Endothelial cell of umbilical vein (primary cell): ENCODE measurements around the gene GLRX5.

Experiments used
- EZH2 ChIP-seq: IDR thresholded peaks from 2 replicates; pipeline ENCODE4 v1.6.1; 2012; ENCODE audit warnings: borderline replicate concordance, low read depth, mild to moderate bottlenecking, moderate library complexity, low read length, inconsistent platforms; ENCODE audit not compliant: severe bottlenecking
- JUN ChIP-seq: IDR thresholded peaks from 2 replicates; pipeline ENCODE4 v1.6.1; 2011; ENCODE audit warnings: borderline replicate concordance, low read depth; ENCODE audit not compliant: insufficient read length, insufficient read depth
- POLR2A ChIP-seq: IDR thresholded peaks from 2 replicates; pipeline ENCODE4 v1.6.1; 2012; ENCODE audit warnings: low read depth, mild to moderate bottlenecking, control low read depth, low read length
- POLR2AphosphoS5 ChIP-seq: IDR thresholded peaks from 2 replicates; pipeline ENCODE4 v1.6.1; 2012; ENCODE audit warnings: low read depth, mild to moderate bottlenecking, control low read depth, low read length, moderate library complexity; ENCODE audit not compliant: insufficient read depth
- TF ChIP-seq, protein P1 (sequence below), 2 donors: IDR thresholded peaks; 1 replicate in 1 of 2; 2 replicates in 1 of 2; pipeline ENCODE4 v1.5.1; 2011; ENCODE audit warnings: low read length in 2 of 2, mild to moderate bottlenecking in 2 of 2, moderate library complexity in 2 of 2, control low read depth in 1 of 2, inconsistent platforms in 1 of 2, low read depth in 1 of 2; ENCODE audit not compliant: insufficient read depth in 1 of 2; ENCODE audit errors: extremely low read depth in 1 of 2
- TF ChIP-seq, protein P2 (sequence below): IDR thresholded peaks from 2 replicates; pipeline ENCODE4 v1.6.1; 2011; ENCODE audit not compliant: insufficient read depth, insufficient read length

DNA sequence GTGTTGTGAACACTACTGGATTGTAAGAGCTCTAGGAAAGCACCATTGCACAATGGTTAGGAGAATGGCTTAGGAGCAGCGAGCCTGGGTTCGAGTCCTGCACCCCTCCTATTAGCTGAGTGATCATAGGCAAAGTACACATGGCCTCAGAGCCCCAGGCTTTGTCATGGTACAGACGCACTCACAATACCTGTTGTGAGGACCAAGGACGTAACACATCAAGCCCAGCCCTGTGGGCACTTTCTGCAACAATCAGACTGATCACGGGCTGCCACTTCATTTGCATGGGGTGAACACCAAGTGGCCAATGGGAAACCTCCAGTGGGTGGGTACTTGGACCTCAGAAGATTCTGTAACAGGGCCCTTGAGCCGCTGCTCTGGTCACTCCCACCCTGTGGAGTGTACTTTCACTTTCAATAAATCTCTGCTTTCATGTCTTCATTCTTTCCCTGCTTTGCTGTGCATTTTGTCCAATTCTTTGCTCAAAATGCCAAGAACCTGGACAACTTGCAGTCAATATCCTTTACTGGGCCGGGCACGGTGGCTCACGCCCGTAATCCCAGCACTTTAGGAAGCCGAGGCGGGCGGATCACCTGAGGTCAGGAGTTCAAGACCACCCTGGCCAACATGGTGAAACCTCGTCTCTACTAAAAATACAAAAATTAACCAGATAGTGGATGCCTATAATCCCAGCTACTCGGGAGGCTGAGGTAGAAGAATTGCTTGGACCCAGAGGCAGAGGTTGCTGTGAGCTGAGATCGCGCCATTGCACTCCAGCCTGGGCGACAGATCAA lies 28.2 kb downstream of the GLRX5 start:
- TF ChIP-seq EZH2: no peak
- TF ChIP-seq POLR2AphosphoS5: no peak
- TF ChIP-seq, protein P1, sequence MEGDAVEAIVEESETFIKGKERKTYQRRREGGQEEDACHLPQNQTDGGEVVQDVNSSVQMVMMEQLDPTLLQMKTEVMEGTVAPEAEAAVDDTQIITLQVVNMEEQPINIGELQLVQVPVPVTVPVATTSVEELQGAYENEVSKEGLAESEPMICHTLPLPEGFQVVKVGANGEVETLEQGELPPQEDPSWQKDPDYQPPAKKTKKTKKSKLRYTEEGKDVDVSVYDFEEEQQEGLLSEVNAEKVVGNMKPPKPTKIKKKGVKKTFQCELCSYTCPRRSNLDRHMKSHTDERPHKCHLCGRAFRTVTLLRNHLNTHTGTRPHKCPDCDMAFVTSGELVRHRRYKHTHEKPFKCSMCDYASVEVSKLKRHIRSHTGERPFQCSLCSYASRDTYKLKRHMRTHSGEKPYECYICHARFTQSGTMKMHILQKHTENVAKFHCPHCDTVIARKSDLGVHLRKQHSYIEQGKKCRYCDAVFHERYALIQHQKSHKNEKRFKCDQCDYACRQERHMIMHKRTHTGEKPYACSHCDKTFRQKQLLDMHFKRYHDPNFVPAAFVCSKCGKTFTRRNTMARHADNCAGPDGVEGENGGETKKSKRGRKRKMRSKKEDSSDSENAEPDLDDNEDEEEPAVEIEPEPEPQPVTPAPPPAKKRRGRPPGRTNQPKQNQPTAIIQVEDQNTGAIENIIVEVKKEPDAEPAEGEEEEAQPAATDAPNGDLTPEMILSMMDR (IDR thresholded peaks at IDR 0.05; ENCODE audit: extremely low read depth in 1 of 2, insufficient read depth in 1 of 2, low read depth in 1 of 2, low read length in 2 of 2): no peak
- no peak for TF ChIP-seq POLR2A
- TF ChIP-seq, protein P2, sequence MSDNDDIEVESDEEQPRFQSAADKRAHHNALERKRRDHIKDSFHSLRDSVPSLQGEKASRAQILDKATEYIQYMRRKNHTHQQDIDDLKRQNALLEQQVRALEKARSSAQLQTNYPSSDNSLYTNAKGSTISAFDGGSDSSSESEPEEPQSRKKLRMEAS: no peak
- no peak for TF ChIP-seq JUN
